Measurements from ENCODE around the gene TRPM6. TPM values are rescaled to one million over a fixed set of nuclear protein-coding genes. Genes with fewer than 3 reads are reported as not detected.

The TRPM6 gene
- total RNA-seq, 2 experiments from 2014 or later = not detected

GRCh38 chr9:74775396-74775795 lies 112.3 kb downstream of the TRPM6 start:
- Mint-ChIP-seq H3K36me3 (ENCODE audit: low read depth) (no peaks in the 10 kb centered on the region), H3K27ac (no peak overlapping the region), H3K4me1 (ENCODE audit: low read depth) (no peaks in the 10 kb centered on the region), H3K27me3 (peaks cover 19% of the 10 kb centered on the region), H3K4me3 (no peak overlapping the region), H3K9me3 (no peaks in the 10 kb centered on the region)
- intact Hi-C loops (cut with DNase I, micrococcal nuclease) = loop anchor here (2.0 to 10.0 kb wide), 3 partner anchors 461 to 1529 kb away; no protein-coding TSS in a partner anchor
- CTCF ChIA-PET = no interaction called here
- Histone ChIP-seq H3K27me3 (ENCODE audit: control insufficient read depth in 1 of 2, insufficient read depth in 2 of 2, low read length in 2 of 2) (peaks cover 6 to 7% of the 10 kb centered on the region in 2 experiments), H3K4me1 (ENCODE audit: insufficient read depth, low read length) (no peaks in the 10 kb centered on the region), H3K4me3 (ENCODE audit: low read length) (no peak overlapping the region), H3K9me3 (ENCODE audit: control insufficient read depth in 1 of 2, insufficient read depth in 1 of 2, low read length in 2 of 2) (peaks cover 0 to 3% of the 10 kb centered on the region in 2 experiments), H3K36me3 (ENCODE audit: insufficient read depth, low read length) (no peaks in the 10 kb centered on the region), H3K27ac (ENCODE audit: low read depth in 1 of 2, low read length in 2 of 2) (no peak overlapping the region)
- DNase-seq = no peak
- no peak for TF ChIP-seq CTCF (IDR thresholded peaks at IDR 0.05)
- POLR2A ChIA-PET = no interaction called here
- ATAC-seq (ENCODE audit: poor library complexity) = no peak

- DNase-seq = peak; percentile 44 to 83 (median 60)
- peaks cover 0 to 3% of the 10 kb centered on the region in 2 experiments for H3K9me3 ChIP-seq (ENCODE audit: control insufficient read depth in 1 of 2, insufficient read depth in 1 of 2, low read length in 2 of 2)
- H3K4me3 ChIP-seq (ENCODE audit: low read length) = no peak overlapping the region
- POLR2A ChIA-PET = no interaction called here
- Mint-ChIP-seq H3K4me3 (no peak overlapping the region), H3K4me1 (ENCODE audit: low read depth) (no peaks in the 10 kb centered on the region), H3K9me3 (no peaks in the 10 kb centered on the region), H3K36me3 (ENCODE audit: low read depth) (no peaks in the 10 kb centered on the region), H3K27ac (no peak overlapping the region), H3K27me3 (peaks cover 18% of the 10 kb centered on the region)
- H3K27ac ChIP-seq (ENCODE audit: low read depth in 1 of 2, low read length in 2 of 2) = no peak overlapping the region
- peaks cover 6 to 7% of the 10 kb centered on the region in 2 experiments for H3K27me3 ChIP-seq (ENCODE audit: control insufficient read depth in 1 of 2, insufficient read depth in 2 of 2, low read length in 2 of 2)
- peak; percentile 93 for TF ChIP-seq CTCF (IDR thresholded peaks at IDR 0.05)
- intact Hi-C loops (cut with DNase I, micrococcal nuclease) = loop anchor here (1.0 to 10.0 kb wide), 5 partner anchors 463 to 1531 kb away; no protein-coding TSS in a partner anchor
- CTCF ChIA-PET = interaction anchor here (0.6 to 1.7 kb wide), 23 partner anchors 11 to 464 kb away, joined by 3 to 9 read pairs (median 3); partner anchors contain the start of gene CARNMT1
- peak; percentile 79 for ATAC-seq (ENCODE audit: poor library complexity)
- no peaks in the 10 kb centered on the region for H3K4me1 ChIP-seq (ENCODE audit: insufficient read depth, low read length)
- no peaks in the 10 kb centered on the region for H3K36me3 ChIP-seq (ENCODE audit: insufficient read depth, low read length)
These were observed 113.7 kb downstream of the TRPM6 start for GRCh38 chr9:74773886-74774479.

GRCh38 chr9:74772121-74772520 lies 115.6 kb downstream of the TRPM6 start:
- ATAC-seq (ENCODE audit: poor library complexity) (no peak), DNase-seq (no peak)
- POLR2A ChIA-PET = interaction anchor here (0.7 kb wide), 1 partner anchor 233 kb away, joined by 3 read pairs; no protein-coding TSS in a partner anchor
- H3K36me3 ChIP-seq (ENCODE audit: insufficient read depth, low read length) = no peaks in the 10 kb centered on the region
- Mint-ChIP-seq H3K27ac (no peak overlapping the region), H3K36me3 (ENCODE audit: low read depth) (no peaks in the 10 kb centered on the region), H3K9me3 (no peaks in the 10 kb centered on the region), H3K27me3 (peaks cover 30% of the 10 kb centered on the region), H3K4me1 (ENCODE audit: low read depth) (no peaks in the 10 kb centered on the region), H3K4me3 (no peak overlapping the region)
- H3K27ac ChIP-seq (ENCODE audit: low read depth in 1 of 2, low read length in 2 of 2) = no peak overlapping the region
- H3K4me3 ChIP-seq (ENCODE audit: low read length) = no peak overlapping the region
- CTCF ChIA-PET = interaction anchor here (0.8 kb wide), 1 partner anchor 238 kb away, joined by 5 read pairs; no protein-coding TSS in a partner anchor
- H3K9me3 ChIP-seq (ENCODE audit: control insufficient read depth in 1 of 2, insufficient read depth in 1 of 2, low read length in 2 of 2) = peaks cover 0 to 3% of the 10 kb centered on the region in 2 experiments
- intact Hi-C loops (cut with DNase I, micrococcal nuclease) = loop anchor here (5.0 to 10.0 kb wide), 2 partner anchors 1530 to 1533 kb away; no protein-coding TSS in a partner anchor
- H3K4me1 ChIP-seq (ENCODE audit: insufficient read depth, low read length) = no peaks in the 10 kb centered on the region
- TF ChIP-seq CTCF (IDR thresholded peaks at IDR 0.05) = no peak
- peaks cover 3 to 6% of the 10 kb centered on the region in 2 experiments for H3K27me3 ChIP-seq (ENCODE audit: control insufficient read depth in 1 of 2, insufficient read depth in 2 of 2, low read length in 2 of 2)
